ENCODE data around the gene LBX2.

- TF ChIP-seq CTCF (IDR thresholded peaks at IDR 0.05) (peak in 1 of 4 experiments; percentile 13), POLR2AphosphoS5 (IDR thresholded peaks at IDR 0.05) (no peak)
These were observed 32.8 kb upstream of the LBX2 start for GRCh38 chr2:74532222-74532621.

All from gastroesophageal sphincter (tissue), 3 donors.